GM19372 (cell line): ENCODE results near the gene DNMT1.
"Not testable (repeated sequence)": the region's sequence is repeated elsewhere in the genome, so short reads cannot be mapped to it uniquely, and the experiment has no call there.

ENCODE experiments used
- ATAC-seq: cut with Tn5 transposase; IDR thresholded peaks from one replicate; pipeline ENCODE4 v1.9.1; 2021; ENCODE audit warnings: mild to moderate bottlenecking, low read depth, moderate library complexity; ENCODE audit not compliant: unreplicated experiment

Gene DNMT1

DNA sequence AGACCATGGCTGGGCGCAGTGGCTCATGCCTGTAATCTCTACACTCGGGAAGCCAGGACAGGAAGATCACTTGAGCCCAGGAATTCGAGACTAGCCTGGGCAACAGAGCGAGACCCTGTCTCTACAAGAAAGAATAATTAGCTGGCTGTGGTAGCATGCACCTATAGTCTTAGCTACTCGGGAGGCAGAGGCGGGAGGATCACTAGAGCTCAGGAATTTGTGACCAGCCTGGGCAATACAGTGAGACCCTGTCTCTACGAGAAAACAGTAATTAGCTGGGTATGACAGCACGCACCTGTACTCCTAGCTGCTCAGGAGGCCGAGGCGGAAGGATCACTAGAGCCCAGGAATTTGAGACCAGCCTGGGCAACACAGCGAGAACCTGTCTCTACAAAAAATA lies 7.4 kb downstream of the DNMT1 start:
- ATAC-seq, result no peak

DNA sequence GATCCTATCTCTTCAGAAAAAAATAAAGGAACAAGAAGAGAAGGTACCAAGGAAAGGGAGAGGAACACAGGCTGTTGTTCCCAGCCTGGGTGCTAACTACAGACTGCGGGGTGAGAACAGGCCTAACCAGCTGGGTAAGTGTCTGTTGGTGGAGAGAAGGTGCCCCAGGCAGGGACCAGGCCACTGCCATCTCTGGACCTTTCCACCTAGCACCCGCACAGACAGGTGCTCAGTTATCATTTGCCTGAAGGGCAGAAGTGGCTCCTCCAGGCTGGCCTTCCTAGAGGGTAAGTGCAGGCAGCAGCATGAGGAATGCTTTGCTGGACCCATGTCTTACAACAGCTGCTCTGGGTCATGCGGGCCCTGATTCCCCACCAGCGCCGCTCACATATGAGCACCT lies 10.1 kb downstream of the DNMT1 start:
- no peak for ATAC-seq

DNA sequence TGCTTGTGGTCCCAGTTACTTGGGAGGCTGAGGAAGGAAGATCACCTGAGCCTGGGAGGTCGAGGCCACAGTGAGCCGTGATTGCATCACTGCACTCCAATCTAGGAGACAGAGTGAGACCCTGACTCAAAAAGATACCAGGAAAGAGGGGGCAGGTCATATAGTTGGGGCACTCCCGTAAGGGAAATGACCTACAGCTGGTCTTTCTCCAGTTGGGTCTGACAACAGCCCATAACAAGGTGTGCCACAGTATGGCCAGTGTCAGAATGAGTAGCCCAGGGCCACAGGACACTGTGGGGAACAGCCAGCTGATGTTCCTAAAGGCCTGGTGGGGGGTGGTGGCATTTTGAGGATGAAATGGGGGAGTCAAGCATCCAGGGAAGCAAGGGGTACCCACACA lies 10.8 kb downstream of the DNMT1 start:
- ATAC-seq, result no peak

DNA sequence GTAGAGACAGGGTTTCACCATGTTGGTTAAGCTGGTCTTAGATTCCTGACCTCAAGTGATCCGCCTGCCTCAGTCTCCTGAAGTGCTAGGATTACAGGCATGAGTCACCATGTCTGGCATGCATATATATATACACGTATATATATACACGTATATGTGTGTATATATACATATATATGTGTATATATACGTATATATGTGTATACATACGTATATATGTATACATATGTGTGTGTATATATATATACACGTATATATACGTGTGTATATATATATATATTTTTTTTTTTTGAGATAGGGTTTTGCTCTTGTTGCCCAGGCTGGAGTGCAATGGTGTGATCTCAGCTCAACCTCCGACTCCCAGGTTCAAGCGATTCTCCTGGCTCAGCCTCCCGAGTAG lies 11.9 kb downstream of the DNMT1 start:
- ATAC-seq, result no peak

DNA sequence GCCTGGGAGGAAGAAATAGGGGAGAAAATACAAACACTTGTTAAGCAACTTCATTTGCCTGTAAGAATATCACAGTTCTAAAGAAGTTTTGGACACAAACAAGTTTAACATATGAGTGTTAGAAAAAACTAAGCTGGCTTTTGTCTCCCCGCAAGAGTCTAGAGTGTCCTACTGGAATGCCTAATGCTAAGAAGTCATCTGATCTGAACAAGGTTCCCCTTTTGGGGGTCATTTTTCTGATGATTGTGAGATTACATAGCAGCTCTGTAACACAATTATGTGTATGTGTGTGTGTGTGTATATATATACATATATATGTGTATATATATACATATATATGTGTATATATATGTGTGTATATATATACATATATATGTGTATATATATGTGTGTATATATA lies 12.7 kb downstream of the DNMT1 start:
- ATAC-seq, result no peak

DNA sequence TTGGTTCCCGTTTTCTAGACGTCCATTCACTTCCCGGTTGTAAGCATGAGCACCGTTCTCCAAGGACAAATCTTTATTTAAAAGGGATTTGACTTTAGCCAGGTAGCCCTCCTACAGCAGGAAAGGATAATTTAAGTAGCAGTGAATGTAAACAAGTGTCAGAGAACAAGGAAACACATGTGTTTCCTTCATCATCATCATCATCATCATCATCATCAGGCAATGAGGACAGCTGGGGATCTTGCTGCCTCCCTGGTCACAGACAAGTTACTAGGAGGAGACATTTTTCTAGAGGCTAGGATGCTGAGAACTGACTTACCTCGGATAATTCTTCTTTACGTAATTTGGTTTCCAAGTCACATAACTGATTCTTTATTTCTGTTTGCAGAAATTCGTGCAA lies 14.3 kb downstream of the DNMT1 start:
- ATAC-seq, result no peak

DNA sequence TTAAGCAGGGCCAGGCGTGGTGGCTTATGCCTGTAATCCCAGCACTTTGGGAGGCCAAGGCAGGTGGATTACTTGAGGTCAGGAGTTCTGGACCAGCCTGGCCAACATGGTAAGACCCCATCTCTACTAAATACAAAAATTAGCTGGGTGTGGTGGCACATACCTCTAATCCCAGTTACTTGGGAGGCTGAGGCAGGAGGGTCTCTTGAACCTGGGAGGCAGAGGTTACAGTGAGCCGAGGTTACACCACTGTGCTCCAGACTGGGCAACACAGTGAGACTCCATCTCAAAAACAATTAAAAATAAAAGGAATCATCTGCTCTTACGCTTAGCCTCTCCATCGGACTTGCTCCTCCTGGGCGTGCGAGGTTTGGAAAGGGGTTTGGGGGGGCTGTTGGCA lies 14.7 kb downstream of the DNMT1 start:
- ATAC-seq, result not testable (repeated sequence)

DNA sequence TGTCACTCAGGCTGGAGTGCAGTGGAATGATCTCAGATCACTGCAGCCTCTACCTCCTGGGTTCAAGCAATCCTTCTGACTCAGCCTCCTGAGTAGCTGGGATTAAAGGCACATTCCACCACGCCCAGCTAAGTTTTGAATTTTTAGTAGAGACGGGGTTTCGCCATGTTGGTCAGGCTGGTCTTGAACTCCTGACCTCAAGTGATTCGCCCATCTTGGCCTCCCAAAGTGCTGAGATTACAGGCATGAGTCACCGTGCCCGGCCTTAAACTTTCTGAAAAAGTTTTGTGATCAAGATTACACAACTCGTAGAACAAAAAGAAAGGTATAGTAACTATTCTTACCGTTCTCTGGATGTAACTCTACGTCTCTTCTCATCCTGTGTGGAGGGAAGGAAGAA lies 21.2 kb downstream of the DNMT1 start:
- ATAC-seq, result no peak

DNA sequence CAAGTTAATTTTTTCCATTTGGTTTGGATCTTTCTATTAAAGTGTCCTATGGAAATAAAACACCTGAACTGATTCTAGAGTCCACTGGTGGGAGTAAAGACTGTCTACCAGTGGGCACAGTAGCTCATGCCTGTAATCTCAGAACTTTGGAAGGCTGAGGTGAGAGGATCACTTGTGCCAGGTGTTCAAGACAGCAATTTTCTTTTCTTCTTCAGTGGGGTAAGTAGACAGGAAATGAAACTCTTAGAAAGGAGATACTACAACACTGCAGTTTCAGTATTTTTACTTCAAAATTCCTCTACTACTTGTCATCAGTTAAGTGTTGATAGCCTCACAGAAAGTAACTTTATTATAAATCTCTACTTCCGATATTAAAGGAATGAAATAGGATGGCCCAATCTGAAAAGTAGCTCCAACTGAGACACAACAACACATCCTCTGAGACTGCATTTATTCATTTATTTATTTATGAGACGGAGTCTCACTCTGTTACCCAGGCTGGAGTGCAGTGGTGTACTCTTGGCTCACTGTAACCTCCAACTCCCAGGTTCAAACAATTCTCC lies 26.3 kb downstream of the DNMT1 start:
- no peak for ATAC-seq

DNA sequence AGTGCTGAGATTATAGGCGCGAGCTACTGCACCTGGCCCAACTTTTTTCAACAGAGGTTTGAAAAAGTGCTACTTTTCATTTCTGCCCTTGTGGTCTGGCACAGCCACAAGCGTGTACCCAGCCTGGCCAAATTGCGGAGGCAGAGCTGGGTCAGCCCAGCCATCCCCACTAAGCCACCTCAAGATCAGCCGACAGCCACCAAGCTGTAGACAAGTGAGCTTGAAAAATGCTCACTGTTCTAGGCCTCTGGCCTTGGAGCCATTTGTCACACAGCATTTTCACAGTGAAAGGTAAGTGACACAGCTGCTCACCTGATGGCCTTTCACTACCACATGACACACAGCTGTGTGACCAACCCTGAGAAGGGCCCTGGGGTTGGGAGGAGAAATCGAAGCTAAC lies 27.3 kb downstream of the DNMT1 start:
- no peak for ATAC-seq

DNA sequence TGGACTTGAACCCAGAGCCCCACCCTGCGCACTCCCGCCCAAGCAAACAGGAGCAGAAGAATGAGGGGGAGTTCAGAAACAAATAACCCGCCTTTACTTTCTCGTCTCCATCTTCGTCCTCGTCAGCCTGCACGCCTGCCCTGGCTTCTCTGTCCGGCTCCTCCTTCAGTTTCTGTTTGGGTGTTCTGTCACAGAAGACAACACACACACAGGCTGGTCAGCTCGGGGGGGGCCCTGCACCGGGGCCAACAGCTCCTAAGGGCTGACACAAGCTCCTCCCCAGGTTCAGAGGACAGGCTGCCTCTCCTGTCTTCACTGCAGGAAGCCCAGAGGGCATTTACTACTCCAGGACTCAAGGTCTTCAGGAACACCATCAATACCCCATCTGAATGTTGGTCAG lies 28.3 kb downstream of the DNMT1 start:
- ATAC-seq, result not testable (repeated sequence)

DNA sequence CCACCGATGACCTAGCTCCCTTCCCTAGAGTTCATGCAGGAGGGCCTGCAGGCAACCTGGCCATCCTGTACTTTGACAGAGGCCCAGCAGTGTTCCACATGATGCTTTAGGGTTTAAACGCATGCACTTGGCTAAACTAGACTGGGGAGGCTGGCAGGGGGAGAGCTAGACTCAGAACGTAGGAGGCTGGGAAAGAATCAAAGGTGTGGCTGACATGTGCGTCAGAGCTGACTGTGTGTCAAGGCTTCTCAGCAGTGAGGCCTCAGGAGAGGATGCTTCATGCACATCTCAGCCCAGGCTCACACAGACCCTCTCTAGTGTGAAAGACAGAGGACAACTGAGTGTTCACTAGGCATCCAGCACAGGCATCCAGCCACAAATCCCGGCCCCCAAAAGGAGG lies 28.7 kb downstream of the DNMT1 start:
- no peak for ATAC-seq

DNA sequence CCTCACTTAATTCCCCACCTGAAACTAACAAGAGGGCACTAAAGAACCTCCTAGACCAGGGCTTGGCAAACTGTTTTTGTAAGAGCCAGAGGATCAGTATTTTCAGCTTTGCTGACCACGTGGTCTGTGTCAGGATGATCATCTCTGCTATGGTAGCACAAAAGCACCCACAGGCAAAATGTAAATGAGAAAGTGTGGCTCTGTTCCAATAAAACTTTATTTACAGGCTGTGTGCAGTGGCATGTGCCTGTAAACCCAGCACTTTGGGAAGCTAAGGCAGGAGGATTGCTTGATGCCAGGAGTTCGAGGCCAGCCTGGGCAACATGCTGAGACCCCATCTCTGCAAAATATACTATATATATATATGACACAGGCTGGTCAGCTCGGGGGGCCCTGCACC lies 31.2 kb downstream of the DNMT1 start:
- no peak for ATAC-seq

DNA sequence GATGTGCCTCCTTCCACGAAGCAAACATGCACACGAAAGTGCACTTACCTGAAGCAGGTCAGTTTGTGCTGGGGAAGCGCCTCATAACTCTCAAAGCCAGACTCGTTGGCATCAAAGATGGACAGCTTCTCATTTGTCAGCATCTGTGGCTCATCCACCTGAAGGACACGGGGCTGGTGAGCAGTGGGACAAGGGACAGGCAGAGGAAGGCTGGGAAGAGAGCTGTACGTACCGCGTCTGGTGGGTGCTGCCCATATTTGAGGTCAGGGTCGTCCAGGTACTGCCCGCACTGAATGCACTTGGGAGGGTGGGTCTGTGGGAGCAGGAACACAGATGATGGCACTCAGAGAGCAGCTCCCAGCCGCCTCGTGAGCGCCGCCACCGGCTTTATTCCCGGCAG lies 35.1 kb downstream of the DNMT1 start:
- ATAC-seq, result no peak

DNA sequence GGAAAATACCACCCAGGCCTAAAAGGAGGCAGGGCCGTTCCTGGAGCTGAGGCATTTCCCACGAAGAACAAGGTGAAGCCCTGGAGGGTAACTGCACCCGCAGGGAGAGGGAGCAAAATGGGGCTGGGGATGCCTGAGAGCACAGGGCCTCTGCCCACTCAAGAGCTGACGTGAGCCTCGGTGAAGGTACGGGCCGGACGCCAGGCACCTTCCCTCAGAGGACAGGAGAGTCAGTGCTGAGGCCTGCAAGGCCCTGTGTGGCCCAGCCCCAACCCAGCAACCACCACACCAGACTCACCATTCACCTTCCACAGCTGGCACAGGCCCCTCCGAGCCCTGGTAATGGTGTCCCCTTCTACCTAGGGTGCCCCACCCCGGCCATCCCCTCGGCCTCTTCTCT lies 36.3 kb downstream of the DNMT1 start:
- no peak for ATAC-seq

DNA sequence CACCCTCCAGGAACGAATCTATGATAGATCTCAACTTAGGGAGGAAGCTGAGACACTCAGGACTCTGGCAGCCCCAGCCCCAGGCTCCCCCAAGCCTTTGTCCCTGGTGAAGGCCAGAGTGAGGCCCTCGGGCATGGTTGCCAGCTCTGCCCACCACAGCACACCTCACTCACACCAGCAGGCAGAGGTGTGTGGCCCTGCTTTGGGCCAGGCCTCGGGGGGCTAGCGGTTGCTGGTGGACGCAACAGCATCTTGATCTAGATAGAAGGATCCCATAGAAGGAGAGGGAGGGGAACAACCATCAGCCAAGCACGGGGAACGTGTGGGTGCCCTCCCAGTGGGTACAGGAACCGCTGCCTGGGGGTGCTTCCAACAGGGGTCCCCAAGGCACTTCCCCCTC lies 36.7 kb downstream of the DNMT1 start:
- no peak for ATAC-seq

DNA sequence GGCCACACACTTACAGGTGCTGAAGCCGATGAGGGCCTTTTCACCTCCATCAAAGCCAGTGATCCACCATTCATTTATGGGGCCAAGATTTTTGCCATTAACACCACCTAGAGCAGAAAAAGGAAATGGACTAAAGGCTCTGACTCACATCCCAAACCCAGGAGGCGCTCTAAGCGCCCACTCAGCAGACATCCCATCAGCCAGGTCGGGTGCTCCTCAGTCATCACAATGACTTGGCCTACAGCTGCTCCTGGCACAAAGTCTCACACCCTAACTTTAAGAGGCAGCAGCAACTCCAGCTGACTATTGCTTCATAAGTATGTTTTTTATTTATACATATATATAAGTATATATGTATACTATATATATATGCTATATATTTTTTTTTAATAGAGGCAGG lies 38.9 kb downstream of the DNMT1 start:
- ATAC-seq, result no peak

DNA sequence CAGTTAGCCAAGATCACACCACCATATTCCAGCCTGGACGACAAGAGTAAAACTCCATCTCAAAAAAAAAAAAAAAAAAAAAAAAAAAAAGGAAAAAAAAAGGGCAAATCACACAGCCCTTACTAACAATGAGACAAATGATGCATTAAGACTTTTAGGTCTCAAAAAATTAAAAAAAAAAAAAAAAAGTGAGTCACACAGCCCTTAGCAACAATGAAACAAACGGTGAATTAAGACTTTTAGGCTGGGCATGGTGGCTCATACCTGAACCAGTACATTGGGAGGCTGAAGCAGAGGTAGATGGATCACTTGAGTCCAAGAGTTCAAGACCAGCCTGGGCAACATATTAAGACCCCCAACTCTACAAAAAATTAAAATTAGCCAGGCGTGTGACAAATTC lies 42.7 kb downstream of the DNMT1 start:
- ATAC-seq, result no peak

DNA sequence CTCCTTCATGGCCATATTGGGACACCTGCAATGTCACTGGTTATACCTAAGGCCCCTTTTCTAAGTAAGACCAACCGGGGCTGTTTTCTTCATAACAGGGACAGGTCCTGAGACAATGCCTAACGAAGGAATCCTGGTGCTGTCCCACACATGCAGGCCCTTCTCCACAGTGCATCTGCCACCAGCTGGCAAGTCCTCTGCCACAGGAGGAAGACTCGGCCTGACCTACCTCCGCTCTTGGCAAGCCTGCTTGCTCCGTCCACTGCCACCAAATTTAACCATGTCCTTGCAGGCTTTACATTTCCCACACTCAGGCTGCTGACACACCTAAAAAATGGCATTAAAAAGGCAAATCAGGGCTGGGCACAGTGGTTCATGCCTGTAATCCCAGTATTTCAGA lies 43.2 kb downstream of the DNMT1 start:
- no peak for ATAC-seq

DNA sequence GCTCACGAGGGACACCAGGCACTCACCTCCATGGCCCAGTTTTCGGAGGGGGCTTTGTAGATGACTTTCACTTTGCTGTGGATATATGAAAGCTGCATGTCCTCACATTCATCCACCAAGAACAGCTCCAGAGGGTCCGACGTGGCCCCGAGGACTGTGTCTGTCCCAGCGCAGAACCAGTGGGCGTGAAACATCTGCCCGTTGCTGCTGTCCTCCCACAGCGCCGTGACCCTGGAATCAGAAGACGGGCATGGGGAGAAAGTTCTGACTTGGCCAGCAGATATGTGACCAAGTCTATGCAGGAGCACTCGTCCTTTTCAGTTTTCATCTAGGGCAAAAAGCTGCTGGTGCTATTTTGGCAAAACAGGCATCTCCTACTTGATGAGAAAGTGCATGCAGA lies 45.3 kb downstream of the DNMT1 start:
- no peak for ATAC-seq

DNA sequence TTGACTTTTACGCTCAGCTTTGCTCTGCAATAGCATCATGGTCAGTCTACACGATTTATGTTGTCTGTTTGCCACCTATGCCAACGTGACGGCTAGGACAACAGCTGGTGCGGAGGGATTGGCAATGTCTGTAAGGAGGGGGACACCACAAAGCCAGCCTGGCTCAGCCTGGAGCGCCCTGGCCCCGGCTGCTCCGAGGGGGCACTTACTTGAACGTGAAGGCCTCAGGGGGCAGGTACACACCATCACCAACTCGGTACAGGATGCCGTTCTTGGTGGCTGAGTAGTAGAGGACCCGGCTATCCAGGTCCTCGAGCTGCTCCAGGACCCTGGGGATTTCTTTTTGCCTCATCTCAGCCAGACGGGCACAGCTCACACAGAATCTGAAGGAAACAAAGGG lies 48.6 kb downstream of the DNMT1 start:
- ATAC-seq, result no peak

DNA sequence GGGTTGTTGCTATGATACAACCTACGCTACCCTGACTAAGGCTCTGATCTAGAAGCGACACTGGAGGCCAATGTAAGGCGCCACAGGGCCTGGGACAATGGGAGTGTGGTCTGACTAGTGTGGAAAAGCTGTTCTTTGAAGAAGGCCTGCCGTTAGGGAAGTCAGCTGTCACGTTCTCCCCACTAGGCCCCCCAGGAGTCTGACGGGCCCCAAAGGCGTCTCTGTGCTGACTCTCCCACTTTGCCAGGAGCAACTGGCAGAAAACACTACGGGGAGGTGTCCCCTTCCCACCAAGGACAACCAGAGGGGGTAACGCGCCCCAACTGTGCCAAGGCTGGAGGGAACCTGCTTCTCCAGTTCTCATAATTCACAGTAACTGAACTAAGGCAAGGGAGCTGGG lies 49.7 kb downstream of the DNMT1 start:
- ATAC-seq, result no peak

DNA sequence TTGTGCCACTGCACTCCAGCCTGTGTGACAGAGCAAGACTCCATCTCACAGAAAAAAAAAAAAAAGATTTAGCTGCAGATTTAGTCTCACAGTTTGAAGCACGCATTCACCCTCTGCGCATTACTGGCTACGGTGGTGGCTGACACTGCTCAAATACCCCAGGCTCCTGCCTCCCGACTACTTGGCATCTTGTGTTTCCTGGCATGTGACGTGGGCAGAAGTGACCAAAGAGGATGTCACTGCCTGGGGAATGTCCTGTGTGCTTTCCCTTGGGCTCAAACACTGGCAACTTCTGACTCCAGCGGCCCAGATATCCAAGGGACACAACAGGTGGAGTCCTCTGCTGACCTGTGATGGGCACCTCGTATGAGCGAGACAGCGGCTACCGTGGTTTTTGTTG lies 50.4 kb downstream of the DNMT1 start:
- no peak for ATAC-seq
